GM21529 (cell line): Measurements from ENCODE around the gene SIX4.

Experiments
- ATAC-seq: cut with Tn5 transposase; IDR thresholded peaks from one replicate; pipeline ENCODE4 v1.9.1; 2021; ENCODE audit not compliant: unreplicated experiment

Gene SIX4

GRCh38 chr14:60722357-60723115 lies 1.6 kb downstream of the SIX4 start:
- peak; percentile 43 for ATAC-seq

GRCh38 chr14:60722107-60722356 lies 2.1 kb downstream of the SIX4 start:
- ATAC-seq = no peak

GRCh38 chr14:60721326-60722106 lies 2.6 kb downstream of the SIX4 start:
- no peak for ATAC-seq

- no peak for ATAC-seq
These were observed 3.2 kb downstream of the SIX4 start for GRCh38 chr14:60720962-60721325.

- ATAC-seq = no peak
These were observed 3.8 kb downstream of the SIX4 start for GRCh38 chr14:60720391-60720790.

- no peak for ATAC-seq
These were observed 10.6 kb downstream of the SIX4 start for GRCh38 chr14:60713513-60713912.

GRCh38 chr14:60710494-60710893 lies 13.7 kb downstream of the SIX4 start:
- no peak for ATAC-seq

GRCh38 chr14:60707858-60708257 lies 16.3 kb downstream of the SIX4 start:
- no peak for ATAC-seq

- ATAC-seq = no peak
These were observed 19.1 kb downstream of the SIX4 start for GRCh38 chr14:60705100-60705499.

GRCh38 chr14:60700598-60700997 lies 23.6 kb downstream of the SIX4 start:
- no peak for ATAC-seq

GRCh38 chr14:60695327-60695726 lies 28.8 kb downstream of the SIX4 start:
- ATAC-seq = no peak

- no peak for ATAC-seq
These were observed 32.6 kb downstream of the SIX4 start for GRCh38 chr14:60691383-60692113.

- no peak for ATAC-seq
These were observed 37.3 kb downstream of the SIX4 start for GRCh38 chr14:60686865-60687264.

- no peak for ATAC-seq
These were observed 39.9 kb downstream of the SIX4 start for GRCh38 chr14:60684203-60684602.

GRCh38 chr14:60681271-60681670 lies 42.9 kb downstream of the SIX4 start:
- ATAC-seq = no peak

- no peak for ATAC-seq
These were observed 43.6 kb downstream of the SIX4 start for GRCh38 chr14:60680511-60680910.

- no peak for ATAC-seq
These were observed 44.4 kb downstream of the SIX4 start for GRCh38 chr14:60679566-60680258.

GRCh38 chr14:60677701-60678100 lies 46.5 kb downstream of the SIX4 start:
- no peak for ATAC-seq

- ATAC-seq = no peak
These were observed 53.2 kb downstream of the SIX4 start for GRCh38 chr14:60670989-60671388.

GRCh38 chr14:60668431-60669112 lies 55.6 kb downstream of the SIX4 start:
- ATAC-seq = no peak

- ATAC-seq = no peak
These were observed 59.0 kb downstream of the SIX4 start for GRCh38 chr14:60665177-60665550.
